NT2/D1 (cell line): ENCODE measurements around the gene ARID3B.

Source experiments
- SUZ12 ChIP-seq: IDR thresholded peaks from 2 replicates; pipeline ENCODE4 v1.6.1; 2011; ENCODE audit not compliant: insufficient read length, insufficient read depth; ENCODE audit errors: extremely low read depth
- YY1 ChIP-seq: IDR thresholded peaks from 2 replicates; pipeline ENCODE4 v1.6.1; 2011; ENCODE audit not compliant: insufficient read length, insufficient read depth
- ZNF274 ChIP-seq: IDR thresholded peaks from 2 replicates; pipeline ENCODE4 v1.6.1; 2011; ENCODE audit warnings: mild to moderate bottlenecking, low read depth, low read length

DNA sequence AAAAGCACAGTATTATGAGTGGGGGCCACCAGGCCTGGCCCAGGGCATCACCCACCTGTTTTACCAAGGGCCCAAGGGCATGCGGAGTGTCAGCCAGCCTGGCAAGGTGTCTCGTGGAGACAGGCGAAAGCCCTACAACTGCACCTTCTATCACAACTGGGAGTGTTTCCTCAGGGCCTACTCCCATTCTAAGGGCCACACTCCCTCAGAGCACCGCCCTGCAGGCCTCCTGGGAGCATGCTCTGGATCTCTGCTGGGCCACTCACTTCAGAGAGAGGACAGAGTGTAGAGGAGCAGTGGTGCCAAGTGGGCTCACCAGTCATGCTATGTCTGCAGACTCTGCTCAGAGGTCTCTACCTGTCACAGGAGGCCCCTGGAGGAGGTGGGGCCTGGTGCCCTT lies 53.4 kb downstream of the ARID3B start:
- TF ChIP-seq YY1 (no peak), SUZ12 (no peak), ZNF274 (no peak)
